Endothelial cell of umbilical vein (primary cell): Measurements from ENCODE around the gene TRPM8.

Source experiments
- EZH2 ChIP-seq: IDR thresholded peaks from 2 replicates; pipeline ENCODE4 v1.6.1; 2012; ENCODE audit warnings: borderline replicate concordance, low read depth, mild to moderate bottlenecking, moderate library complexity, low read length, inconsistent platforms; ENCODE audit not compliant: severe bottlenecking
- FOS ChIP-seq: IDR thresholded peaks from 2 replicates; pipeline ENCODE4 v1.6.1; 2011; ENCODE audit warnings: mild to moderate bottlenecking, low read length, moderate library complexity, borderline replicate concordance; ENCODE audit not compliant: insufficient read depth
- GATA2 ChIP-seq: IDR thresholded peaks from 2 replicates; pipeline ENCODE4 v1.7.0; 2011; ENCODE audit warnings: low read depth, mild to moderate bottlenecking, moderate library complexity, mixed read lengths, low read length; ENCODE audit not compliant: insufficient read length, insufficient read depth
- JUN ChIP-seq: IDR thresholded peaks from 2 replicates; pipeline ENCODE4 v1.6.1; 2011; ENCODE audit warnings: borderline replicate concordance, low read depth; ENCODE audit not compliant: insufficient read length, insufficient read depth
- MAX ChIP-seq: IDR thresholded peaks from 2 replicates; pipeline ENCODE4 v1.6.1; 2011; ENCODE audit not compliant: insufficient read depth, insufficient read length
- MYC ChIP-seq: IDR thresholded peaks from one replicate; pipeline ENCODE4 v1.6.1; 2011; ENCODE audit warnings: mild to moderate bottlenecking, low read depth, low read length
- POLR2A ChIP-seq: IDR thresholded peaks from 2 replicates; pipeline ENCODE4 v1.6.1; 2012; ENCODE audit warnings: low read depth, mild to moderate bottlenecking, control low read depth, low read length
- POLR2AphosphoS5 ChIP-seq: IDR thresholded peaks from 2 replicates; pipeline ENCODE4 v1.6.1; 2012; ENCODE audit warnings: low read depth, mild to moderate bottlenecking, control low read depth, low read length, moderate library complexity; ENCODE audit not compliant: insufficient read depth
- TF ChIP-seq, protein P1 (sequence below), 2 donors: IDR thresholded peaks; 1 replicate in 1 of 2; 2 replicates in 1 of 2; pipeline ENCODE4 v1.5.1; 2011; ENCODE audit warnings: low read length in 2 of 2, mild to moderate bottlenecking in 2 of 2, moderate library complexity in 2 of 2, control low read depth in 1 of 2, inconsistent platforms in 1 of 2, low read depth in 1 of 2; ENCODE audit not compliant: insufficient read depth in 1 of 2; ENCODE audit errors: extremely low read depth in 1 of 2

DNA sequence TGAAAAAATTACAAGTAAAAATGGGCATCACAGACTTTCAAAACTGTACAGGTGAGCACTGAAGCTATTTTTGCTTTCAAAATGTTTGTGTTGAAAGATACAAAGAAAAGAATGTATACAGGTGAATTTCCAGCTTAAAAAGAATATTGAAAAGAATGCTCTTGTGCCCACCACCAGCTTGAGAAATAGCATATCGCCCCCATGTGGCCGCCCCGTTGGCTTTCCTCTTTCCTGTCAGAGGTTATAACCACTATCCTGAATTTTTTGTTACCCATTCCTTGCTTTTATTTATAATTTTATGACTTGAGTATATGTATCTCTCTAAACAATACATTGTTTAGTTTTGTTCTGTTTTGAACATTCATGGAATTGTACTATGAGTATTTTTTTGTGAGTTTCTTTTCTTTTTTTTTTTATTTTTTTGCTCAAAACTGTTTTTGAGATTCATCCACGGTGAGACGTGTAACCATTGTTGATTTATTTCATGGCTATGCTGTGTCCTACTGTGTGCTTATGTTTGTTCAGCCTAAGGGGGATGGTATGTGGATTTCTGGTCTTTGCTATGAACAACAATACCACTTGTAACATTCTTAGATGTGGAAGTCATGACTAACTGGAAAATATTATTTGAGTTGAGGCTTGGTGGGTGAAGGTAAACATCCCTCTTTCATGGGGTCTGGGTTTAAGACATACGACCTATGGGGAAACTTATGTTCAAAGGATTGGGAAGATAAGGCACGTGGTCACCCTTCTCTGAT is 11.6 kb downstream of the TRPM8 start:
- no peak for TF ChIP-seq MYC
- TF ChIP-seq MAX = no peak
- TF ChIP-seq, protein P1, sequence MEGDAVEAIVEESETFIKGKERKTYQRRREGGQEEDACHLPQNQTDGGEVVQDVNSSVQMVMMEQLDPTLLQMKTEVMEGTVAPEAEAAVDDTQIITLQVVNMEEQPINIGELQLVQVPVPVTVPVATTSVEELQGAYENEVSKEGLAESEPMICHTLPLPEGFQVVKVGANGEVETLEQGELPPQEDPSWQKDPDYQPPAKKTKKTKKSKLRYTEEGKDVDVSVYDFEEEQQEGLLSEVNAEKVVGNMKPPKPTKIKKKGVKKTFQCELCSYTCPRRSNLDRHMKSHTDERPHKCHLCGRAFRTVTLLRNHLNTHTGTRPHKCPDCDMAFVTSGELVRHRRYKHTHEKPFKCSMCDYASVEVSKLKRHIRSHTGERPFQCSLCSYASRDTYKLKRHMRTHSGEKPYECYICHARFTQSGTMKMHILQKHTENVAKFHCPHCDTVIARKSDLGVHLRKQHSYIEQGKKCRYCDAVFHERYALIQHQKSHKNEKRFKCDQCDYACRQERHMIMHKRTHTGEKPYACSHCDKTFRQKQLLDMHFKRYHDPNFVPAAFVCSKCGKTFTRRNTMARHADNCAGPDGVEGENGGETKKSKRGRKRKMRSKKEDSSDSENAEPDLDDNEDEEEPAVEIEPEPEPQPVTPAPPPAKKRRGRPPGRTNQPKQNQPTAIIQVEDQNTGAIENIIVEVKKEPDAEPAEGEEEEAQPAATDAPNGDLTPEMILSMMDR (IDR thresholded peaks at IDR 0.05; ENCODE audit: extremely low read depth in 1 of 2, insufficient read depth in 1 of 2, low read depth in 1 of 2, low read length in 2 of 2) = peak; percentile 59 to 62
- TF ChIP-seq POLR2A = no peak
- no peak for TF ChIP-seq POLR2AphosphoS5
- no peak for TF ChIP-seq JUN
- TF ChIP-seq EZH2 = no peak
- TF ChIP-seq GATA2 = no peak
- TF ChIP-seq FOS = no peak
